ENCODE data around the gene P2RY11.

The P2RY11 gene, protein sequence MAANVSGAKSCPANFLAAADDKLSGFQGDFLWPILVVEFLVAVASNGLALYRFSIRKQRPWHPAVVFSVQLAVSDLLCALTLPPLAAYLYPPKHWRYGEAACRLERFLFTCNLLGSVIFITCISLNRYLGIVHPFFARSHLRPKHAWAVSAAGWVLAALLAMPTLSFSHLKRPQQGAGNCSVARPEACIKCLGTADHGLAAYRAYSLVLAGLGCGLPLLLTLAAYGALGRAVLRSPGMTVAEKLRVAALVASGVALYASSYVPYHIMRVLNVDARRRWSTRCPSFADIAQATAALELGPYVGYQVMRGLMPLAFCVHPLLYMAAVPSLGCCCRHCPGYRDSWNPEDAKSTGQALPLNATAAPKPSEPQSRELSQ

DNA sequence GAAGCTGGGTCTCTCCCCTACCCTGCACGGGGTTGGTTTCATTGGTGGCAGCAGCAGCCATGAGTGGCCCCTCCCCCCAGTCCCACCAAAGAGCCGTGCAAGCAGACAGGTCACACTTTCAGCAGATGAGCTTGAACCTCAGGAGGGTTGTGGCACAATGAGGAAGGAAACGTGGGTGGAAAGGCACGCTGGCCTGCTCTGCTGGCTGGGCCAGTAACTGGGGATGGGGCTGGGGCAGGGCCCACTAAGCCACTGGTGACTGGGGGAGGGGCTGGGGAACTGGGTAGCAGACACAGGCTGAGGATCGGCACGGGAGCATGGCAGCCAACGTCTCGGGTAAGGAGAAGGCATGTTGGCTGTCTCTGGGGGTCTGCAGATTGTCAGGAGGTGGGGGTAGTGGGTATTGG is at the start of gene P2RY11:
TSS of gene P2RY11 (plus strand) at position 289 of the 407 bp plus-strand sequence. CDS start at position 318, 29 bp downstream.
- DNase-seq (ENCODE audit: low spot score): peak; percentile 60

DNA sequence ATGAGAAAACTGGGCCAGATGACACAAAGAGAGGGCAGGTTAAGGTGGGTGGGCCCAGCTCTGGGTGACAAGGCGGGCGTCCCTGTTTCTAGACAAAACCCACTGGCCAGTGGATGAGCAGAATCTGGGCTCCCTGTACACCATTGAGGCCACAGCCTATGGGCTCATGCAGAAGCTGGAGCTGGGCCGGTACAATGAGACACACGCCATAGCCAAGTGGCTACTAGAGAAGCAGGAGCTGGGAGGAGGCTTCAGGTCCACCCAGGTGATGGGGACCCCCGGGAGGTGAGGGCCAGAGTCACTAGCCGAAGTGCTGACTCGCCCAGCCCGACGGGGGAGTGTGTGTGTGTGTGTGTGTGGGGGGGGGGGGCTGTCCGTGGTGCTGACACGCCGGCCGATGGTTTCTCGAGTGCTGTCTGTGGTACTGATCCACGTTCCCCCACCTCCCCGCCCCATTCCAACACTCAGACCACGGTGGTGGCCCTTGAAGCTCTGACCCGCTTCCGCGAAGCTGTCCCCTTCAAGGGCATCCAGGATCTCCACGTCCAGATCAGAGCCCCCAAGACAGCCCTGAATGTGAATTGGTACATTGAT is 49.7 kb upstream of the P2RY11 start:
- no peak for DNase-seq (ENCODE audit: low spot score)

DNA sequence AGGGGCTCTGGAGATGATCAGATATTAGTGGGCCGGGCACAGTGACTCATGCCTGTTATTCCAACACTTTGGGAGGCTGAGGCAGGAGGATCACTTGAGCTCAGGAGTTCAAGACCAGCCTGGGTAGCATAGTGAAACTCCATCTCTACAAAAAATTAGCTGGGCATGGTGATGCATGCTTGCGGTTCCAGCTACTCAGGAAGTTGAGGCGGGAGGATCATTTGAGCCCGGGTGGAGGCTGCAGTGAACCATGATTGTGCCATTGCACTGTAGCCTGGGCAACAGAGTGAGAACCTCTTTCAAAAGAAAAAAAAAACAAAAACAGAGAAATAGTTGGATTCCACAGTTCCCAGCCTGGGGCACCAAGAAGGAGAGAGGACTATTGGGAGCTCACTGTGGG is 43.3 kb upstream of the P2RY11 start:
- DNase-seq (ENCODE audit: low spot score): peak; percentile 15

DNA sequence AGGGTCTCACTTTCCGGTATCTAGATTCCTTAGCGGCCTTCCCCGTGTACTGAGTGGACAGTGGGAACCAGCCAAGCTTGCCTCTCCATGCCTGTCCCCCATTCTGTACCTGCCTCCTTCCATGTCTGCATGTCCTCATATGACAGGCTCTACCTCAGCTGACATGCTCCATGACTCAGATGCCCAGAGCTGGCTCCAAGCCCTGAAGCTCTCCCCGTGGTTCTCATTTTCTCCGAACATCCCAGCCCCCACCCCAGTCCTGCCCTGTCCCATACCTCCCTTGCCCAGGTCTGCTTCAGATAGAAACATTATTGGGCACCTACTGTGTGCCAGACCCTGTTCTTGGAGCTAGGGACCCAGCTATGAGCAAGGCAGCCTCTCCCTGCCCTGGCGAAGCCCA is 42.4 kb upstream of the P2RY11 start:
- DNase-seq (ENCODE audit: low spot score): no peak

DNA sequence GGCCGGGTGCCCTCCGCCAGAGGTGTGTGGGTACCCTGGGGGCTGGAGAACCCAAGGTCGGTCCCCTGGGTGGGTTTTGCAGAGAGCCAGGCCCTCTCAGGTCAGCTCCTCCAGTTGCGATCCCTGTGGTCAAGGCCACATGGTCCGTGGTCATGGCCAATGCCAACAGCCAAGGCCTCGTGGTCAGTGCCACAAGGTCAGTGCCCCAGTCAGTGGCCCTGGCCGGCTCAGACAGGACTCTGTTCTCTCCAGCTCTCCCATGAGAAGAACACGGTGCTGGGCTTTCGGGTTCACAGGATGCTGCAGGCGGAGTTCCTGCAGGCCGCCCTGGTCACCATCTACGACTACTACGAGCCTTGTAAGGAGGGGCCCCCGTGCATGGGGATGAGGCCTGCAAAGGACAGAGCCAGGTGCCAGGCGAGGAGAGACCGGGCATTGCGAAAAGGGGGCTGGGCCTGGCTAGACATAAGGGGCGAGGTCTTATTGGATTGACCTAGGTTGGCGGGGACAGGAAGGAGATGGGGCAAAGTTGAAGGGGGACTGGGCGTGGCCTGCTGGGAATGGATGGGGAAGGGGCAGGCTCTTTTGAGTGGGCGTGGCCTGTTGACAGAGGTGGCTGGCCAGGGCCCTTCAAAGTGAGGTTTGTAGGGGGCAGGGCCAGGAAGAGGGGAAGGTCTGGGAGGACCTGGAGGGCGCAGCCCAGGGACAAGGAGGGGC is 40.6 kb upstream of the P2RY11 start:
- DNase-seq (ENCODE audit: low spot score): no peak

DNA sequence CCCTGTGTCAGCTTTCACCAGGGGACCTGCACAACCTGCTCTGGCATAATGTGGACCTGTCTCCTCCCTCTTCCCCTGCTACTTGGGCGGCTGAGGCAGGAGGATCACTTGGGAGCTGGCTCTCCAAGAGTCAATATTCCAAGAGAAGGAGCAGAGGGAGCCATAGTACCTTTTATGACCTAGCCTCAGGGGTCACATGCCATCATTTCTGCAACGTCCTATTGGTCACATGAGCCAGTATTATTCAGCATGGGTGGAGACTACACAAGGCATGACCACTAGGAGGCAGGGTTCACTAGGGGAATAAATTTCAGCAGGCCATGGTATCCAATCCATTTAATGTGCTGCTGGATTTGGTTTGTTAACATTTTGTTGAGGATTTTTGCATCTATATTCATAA is 37.3 kb upstream of the P2RY11 start:
- DNase-seq (ENCODE audit: low spot score): peak; percentile 57

DNA sequence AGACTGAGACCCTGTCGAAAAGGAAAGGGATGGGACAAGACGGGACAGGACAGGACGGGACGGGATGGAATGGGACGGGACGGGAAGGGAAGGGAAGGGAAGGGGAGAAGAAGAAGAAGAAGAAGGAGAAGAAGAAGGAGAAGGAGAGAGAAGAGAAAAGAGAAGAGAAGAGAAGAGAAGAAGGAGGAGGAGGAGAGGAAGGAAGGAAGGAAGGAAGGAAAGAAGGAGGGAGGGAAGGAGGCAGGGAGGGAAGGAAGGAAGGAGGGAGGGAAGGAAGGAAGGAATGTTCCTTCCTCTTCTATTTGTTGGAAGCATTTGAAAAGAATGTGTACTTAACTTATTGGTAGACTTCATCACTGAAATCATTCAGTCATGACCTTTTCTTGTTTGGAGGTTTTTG is 35.0 kb upstream of the P2RY11 start:
- DNase-seq (ENCODE audit: low spot score): no peak

DNA sequence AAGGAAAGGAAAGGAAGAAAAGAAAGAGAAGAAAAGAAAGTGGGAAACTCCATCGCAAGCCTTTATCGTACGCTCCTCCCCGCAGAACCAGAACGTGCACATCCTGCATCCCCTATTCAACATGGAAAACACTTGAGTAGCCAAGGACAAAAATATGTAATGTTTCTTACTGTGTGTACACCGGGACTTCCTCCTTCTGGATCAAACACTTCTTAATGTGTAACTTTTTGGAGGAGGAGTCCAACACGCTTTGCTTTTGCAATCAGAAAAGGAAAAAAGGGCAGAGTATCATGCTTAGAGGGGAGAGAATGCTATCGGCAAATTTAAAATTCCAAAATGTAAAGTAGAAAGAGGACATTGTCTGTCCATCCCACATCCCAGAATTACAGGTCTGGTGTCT is 33.2 kb upstream of the P2RY11 start:
- no peak for DNase-seq (ENCODE audit: low spot score)

DNA sequence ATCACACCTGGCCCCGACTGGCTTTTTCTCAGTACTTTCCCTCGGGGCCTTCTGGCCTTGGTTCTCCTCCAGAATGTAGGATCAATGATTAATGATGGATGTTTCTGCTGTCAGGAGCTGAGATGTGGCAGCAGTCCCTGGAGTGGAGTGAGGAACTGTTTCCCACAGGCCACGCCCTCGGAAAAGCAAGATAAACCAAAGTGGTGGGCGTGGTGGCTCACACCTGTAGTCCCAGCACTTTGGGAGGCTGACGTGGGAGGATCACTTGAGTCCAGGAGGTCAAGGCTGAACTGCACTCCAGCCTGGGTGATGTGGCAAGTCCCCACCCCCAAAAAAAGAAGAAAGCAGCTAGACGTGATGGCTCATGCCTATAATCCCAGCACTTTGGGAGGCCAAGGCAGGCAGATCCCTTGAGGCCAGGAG is 32.5 kb upstream of the P2RY11 start:
- DNase-seq (ENCODE audit: low spot score): no peak

DNA sequence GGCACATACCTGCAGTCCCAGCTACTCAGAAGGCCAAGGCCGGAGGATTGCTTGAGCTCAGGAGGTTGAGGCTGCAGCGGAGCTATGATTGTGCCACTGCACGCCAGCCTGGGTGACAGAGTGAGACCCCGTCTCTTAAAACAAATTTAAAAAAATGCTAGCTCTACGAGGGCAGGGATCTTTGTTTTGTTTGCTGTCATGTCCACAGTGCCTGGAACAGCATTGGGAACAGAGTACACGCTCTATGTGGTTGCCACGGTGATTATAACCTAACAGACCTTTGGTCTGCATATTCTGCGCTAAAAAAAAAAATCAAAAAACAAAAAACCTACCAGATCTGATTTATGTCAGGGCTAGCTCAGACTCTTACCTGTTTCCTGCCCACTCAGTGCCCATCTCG is 27.6 kb upstream of the P2RY11 start:
- DNase-seq (ENCODE audit: low spot score): no peak

DNA sequence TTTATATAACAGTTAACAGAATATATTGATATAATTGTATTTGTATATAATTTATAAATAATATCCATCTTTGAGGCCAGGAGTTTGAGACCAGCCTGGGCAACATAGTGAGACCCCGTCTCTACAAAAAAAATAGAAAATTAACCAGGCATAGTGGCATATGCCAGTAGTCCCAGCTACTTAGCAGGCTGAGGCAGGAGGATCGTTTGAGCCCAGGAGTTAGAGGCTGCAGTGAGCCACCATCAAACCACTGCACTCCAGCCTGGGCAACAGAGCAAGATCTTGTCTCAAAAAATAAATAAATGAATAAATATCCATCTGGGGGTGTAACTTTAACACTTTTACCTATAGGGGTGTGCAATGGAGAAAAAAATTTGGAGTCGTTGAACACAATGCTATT is 26.7 kb upstream of the P2RY11 start:
- DNase-seq (ENCODE audit: low spot score): no peak

DNA sequence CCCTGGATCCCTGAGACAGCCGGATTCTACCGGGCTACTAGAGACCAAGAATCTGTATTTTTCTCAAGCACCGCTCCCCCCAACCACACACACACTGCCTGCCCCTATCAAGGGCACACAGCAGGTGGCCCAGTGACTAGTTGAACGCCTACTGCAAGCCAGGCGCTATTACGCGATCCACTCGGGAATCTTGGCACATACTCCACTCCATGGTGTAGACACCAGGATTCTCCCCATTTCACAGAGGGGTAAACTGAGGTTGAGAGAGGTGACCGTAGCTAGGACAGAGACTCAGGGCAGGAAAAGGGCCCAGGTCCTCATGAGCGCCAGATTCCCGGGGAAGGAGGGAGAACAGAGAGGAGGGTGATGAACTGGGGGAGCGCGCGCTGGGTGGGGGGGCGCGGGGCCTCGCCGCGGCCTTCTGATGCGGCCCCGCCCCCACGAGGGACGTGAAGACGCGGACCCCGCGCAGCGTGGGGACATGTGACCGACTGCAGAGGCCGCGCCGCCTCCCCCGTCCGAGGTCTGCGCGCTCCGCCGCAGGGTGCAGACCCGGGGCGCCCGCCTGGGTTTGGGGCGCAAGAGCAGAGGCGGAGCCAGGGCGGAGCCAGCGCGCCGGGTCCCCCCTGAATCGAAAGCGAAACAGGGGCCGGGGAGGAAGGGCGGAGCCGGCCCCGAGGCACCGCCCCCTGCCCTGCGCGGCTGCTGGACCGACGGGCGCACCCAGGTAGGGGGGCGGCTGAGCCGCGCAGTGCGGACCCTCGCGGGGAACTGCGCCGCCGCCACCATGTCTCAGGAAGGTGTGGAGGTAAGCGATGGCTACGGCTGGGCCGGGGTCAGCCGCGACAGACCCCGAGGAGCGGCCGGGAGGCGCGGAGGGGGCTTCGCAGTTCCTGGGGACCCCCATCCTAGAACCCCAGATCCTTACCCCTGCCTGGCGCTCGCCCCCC is 25.6 kb upstream of the P2RY11 start, which contains the start of gene SHFL:
TSS of gene SHFL (plus strand) at position 677 of the 950 bp plus-strand sequence. CDS start at position 788, 111 bp downstream.
- peak; percentile 85 for DNase-seq (ENCODE audit: low spot score)

DNA sequence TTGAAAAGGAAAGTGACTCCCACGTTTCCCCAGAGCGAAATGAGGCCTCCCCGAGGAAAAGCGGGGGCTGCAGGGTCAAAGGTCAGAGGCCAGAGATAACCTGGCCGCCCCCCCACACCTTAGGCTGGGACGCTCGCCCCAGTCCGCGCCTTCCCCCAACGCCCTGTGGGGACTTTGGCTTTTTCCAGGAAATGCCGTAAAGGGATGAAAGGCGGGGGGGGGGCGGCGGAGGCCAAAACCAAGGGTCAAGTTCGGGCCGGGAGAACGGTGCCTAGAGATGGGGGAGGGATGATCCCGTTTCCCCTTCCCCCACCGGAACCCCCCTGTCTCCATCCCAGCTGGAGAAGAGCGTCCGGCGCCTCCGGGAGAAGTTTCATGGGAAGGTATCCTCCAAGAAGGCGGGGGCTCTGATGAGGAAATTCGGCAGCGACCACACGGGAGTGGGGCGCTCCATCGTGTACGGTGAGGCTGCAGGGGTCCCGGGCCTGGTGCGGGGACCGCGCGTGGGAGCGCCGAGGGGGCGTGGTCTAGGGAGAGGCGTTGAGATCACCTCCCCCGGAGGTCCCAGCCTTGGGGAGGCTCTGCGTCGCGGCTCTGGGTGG is 24.8 kb upstream of the P2RY11 start:
- DNase-seq (ENCODE audit: low spot score): peak; percentile 16

DNA sequence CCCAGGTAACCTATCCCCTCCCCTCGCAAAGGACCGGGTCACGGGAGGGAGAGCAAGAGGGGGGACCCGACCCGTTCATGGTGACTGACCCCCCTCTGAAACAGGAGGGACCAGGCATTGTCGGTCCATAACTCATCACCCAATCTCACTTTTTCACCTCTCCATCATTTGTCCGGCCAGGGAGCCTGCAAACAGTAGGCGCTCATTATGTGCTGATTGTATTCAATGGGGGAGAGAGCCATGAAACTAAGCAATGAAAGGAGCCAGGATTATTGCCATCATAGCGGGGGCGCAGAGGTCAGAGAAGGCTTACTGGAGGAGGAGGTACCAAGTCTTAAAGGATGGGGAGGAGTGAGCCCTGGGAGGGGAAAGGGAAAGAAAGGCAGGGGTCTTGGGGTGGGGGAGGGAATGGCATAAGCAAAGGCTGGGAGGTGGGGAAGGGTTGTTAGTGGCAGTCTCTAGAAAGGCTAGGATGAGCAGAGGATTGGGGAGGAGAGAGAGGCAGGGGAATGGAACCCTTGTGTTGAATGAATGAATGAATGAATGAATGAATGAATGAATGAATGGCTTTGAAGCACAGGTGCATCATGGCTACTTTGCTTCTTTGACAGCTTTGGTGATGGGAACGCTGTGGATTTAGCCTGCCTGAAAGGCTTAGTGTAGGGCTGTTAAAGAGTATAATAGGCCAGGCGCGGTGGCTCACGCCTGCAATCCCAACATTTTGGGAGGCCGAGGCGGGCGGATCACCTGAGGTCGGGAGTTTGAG is 24.0 kb upstream of the P2RY11 start:
- no peak for DNase-seq (ENCODE audit: low spot score)

DNA sequence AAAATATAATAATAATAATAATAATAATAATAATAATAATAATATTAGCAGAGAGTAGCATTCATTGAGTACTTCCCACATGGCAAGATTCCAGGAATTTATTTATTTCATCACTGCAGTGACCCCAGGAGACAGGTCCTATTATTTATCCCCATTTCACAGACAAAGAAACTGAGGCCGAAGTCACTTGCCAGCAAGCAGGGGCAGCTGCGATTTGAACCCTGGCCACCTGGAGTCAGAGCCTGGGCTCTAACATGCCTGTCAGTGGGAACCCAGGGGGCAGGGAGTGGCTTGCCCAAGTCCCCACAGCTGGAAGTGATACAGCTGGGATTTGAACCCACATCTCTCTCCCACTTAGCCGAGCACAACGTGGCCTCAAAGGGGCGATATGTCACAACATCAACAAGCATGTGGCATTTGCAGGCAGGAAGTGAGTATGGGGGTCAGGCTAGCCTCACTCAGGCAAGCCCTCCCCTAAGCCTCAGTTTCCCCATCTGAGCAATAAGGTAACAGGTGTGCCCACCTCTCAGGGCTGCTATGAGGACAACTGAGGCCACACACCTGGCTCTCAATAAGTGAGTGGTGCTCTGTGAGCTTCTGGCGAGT is 22.4 kb upstream of the P2RY11 start:
- DNase-seq (ENCODE audit: low spot score): no peak

DNA sequence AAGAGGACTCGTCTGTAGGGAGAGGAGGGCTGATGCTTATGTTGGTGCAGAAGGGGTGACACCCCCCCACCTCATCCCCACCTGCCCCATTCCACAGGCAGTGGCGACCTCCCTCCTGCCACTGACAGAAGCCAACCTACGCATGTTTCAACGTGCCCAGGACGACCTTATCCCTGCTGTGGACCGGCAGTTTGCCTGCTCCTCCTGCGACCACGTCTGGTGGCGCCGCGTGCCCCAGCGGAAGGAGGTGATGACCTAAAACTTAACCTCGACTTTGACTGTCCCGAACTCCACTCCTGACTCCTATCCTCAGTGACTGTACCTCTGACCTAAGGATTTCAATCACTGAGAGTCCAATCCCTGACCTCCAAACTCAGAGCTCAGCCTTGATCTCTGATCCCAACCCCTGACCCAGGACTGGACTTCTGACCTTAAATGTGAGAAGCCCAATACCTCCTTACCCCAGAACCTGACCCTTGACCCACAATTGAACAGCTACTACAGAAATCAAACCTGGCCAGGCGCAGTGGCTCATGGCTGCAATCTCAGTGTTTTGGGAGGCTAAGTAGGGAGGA is 21.6 kb upstream of the P2RY11 start:
- no peak for DNase-seq (ENCODE audit: low spot score)

DNA sequence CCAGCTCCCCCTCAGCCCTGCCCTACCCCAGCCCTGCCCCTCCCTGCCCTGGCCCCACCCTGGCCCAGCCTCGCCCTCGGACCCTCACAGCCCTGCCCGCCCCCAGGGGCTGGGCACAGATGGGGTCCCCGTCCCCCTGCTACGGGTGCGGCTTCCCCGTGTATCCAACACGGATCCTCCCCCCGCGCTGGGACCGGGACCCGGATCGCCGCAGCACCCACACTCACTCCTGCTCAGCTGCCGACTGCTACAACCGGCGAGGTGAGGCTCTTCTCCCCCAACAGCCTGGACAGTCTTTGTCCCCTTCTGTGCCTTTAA is 20.2 kb upstream of the P2RY11 start:
- DNase-seq (ENCODE audit: low spot score): no peak

DNA sequence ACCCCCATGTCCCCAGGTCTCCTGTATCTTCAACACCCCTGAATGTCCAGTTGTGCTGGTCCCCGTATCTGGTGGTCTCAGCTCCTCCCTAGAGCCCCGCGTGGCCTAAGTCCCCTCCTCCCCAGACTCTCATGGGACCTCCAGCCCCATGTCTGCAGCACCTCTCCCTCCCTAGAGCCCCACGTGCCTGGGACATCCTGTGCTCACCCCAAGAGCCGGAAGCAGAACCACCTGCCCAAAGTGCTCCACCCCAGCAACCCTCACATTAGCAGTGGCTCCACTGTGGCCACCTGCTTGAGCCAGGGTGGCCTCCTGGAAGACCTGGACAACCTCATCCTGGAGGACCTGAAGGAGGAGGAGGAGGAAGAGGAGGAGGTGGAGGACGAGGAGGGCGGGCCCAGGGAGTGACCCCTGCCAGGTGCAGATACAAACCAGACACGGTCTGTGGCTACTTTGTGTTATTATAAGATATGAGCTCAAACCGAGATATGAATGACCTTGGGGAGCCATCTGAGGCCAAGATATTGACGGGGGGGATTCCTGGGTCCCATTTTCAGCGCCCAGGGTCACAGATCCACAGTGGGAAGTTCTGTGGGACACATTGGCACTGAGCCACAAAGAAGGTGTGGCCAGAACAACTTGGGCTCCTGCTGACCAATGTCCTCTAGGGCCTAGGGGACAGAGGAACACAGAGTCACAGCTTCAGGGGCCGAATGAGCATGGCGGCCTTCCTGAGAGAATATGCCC is 19.4 kb upstream of the P2RY11 start:
- no peak for DNase-seq (ENCODE audit: low spot score)

DNA sequence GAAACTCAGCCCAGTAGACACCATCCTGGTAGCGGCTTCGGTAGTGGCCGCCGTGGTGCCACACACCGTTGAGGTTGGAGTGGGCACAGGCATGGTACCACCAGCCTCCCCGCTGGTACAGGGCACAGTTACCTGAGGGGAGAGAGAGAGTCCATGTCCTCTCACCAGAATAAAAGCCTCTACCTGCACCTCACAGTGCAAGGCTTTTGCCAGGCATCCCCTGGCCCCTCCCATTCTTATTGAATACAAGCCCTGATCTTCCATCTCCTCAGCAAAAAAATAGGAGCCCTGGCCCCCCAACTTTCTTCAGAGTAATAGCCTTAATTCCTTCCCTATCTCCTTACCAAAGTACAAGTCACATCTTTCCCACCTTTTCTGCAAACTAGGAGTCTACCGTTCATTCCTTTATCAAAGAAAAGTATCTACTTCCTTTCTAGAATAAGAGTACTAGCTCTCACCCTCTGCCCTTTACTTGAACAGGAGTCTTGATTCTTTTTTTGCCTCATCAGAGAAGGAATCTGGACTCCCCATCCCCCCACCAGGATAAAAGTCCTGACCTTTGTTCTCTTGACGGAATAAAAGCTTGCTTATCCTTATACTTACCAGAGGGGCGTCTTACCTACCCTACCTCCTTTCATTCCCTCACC is 18.7 kb upstream of the P2RY11 start:
- no peak for DNase-seq (ENCODE audit: low spot score)
